ENCODE data around the gene CHTF8. TPM values are rescaled to one million over a fixed set of nuclear protein-coding genes. Genes with fewer than 3 reads are reported as not detected.

CHTF8 gene
- total RNA-seq, 2 donors from 2014 or later = 66.1 to 68.5 TPM

DNA sequence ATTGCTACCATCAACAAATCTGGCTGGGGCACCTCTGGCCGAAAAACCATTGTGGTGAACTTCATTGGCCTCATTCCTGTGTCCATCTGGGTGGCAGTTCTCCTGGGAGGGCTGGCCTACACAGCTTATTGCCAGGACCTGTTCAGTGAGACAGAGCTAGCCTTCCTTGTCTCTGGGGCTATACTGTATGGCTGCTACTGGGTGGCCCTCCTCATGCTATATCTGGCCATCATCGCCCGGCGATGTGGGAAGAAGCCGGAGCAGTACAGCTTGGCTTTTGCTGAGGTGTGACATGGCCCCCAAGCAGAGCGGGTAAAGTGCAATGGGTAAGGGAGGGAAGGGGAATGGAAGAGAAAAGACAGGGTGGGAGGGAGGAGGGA is 17.4 kb downstream of the CHTF8 start:
- H3K36me3 Mint-ChIP-seq (ENCODE audit: low read depth) = peaks cover 5% of the 10 kb centered on the region
- H3K4me3 Mint-ChIP-seq = no peak overlapping the region
- no peaks in the 10 kb centered on the region for H3K27me3 Mint-ChIP-seq
- H3K4me1 Mint-ChIP-seq = peaks cover 10% of the 10 kb centered on the region
- H3K9me3 ChIP-seq (ENCODE audit: control insufficient read depth, low read length, poor library complexity, severe bottlenecking) = no peaks in the 10 kb centered on the region
- ATAC-seq = no peak
- no peak for DNase-seq
- no peak overlapping the region for H3K27ac Mint-ChIP-seq

DNA sequence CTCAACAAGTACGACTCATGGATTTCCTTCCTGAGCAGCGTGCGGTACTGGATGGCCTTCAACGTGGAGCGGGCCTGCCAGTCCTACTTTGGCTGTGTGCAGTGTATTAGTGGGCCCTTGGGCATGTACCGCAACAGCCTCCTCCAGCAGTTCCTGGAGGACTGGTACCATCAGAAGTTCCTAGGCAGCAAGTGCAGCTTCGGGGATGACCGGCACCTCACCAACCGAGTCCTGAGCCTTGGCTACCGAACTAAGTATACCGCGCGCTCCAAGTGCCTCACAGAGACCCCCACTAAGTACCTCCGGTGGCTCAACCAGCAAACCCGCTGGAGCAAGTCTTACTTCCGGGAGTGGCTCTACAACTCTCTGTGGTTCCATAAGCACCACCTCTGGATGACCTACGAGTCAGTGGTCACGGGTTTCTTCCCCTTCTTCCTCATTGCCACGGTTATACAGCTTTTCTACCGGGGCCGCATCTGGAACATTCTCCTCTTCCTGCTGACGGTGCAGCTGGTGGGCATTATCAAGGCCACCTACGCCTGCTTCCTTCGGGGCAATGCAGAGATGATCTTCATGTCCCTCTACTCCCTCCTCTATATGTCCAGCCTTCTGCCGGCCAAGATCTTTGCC is 17.9 kb downstream of the CHTF8 start:
- no peak overlapping the region for H3K4me3 Mint-ChIP-seq
- H3K27ac Mint-ChIP-seq = no peak overlapping the region
- DNase-seq (no peak), ATAC-seq (no peak)
- peaks cover 12% of the 10 kb centered on the region for H3K4me1 Mint-ChIP-seq
- H3K36me3 Mint-ChIP-seq (ENCODE audit: low read depth) = peaks cover 8% of the 10 kb centered on the region
- peaks cover 4% of the 10 kb centered on the region for H3K27me3 Mint-ChIP-seq
- no peaks in the 10 kb centered on the region for H3K9me3 ChIP-seq (ENCODE audit: control insufficient read depth, low read length, poor library complexity, severe bottlenecking)

DNA sequence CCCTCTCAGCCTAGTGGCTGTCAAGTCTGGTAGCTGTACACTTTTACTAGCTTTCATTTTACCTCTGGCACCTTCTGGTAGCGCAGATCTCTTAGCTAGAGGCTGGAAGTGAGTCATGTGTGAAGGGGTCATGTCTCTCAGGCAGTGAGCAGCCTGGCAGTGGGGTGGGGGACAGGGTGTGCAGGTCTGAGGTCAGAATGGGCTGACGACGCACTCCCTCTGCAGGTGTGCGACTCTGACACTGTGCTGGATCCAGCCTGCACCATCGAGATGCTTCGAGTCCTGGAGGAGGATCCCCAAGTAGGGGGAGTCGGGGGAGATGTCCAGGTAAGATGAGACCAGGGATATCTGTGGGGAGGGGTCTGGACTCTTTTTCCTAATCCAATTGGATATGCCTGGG is 19.2 kb downstream of the CHTF8 start:
- no peaks in the 10 kb centered on the region for H3K9me3 ChIP-seq (ENCODE audit: control insufficient read depth, low read length, poor library complexity, severe bottlenecking)
- Mint-ChIP-seq H3K27ac (no peak overlapping the region), H3K36me3 (ENCODE audit: low read depth) (peaks cover 10% of the 10 kb centered on the region), H3K4me3 (no peak overlapping the region), H3K27me3 (peaks cover 15% of the 10 kb centered on the region), H3K4me1 (peaks cover 15% of the 10 kb centered on the region)
- no peak for ATAC-seq
- DNase-seq = no peak

DNA sequence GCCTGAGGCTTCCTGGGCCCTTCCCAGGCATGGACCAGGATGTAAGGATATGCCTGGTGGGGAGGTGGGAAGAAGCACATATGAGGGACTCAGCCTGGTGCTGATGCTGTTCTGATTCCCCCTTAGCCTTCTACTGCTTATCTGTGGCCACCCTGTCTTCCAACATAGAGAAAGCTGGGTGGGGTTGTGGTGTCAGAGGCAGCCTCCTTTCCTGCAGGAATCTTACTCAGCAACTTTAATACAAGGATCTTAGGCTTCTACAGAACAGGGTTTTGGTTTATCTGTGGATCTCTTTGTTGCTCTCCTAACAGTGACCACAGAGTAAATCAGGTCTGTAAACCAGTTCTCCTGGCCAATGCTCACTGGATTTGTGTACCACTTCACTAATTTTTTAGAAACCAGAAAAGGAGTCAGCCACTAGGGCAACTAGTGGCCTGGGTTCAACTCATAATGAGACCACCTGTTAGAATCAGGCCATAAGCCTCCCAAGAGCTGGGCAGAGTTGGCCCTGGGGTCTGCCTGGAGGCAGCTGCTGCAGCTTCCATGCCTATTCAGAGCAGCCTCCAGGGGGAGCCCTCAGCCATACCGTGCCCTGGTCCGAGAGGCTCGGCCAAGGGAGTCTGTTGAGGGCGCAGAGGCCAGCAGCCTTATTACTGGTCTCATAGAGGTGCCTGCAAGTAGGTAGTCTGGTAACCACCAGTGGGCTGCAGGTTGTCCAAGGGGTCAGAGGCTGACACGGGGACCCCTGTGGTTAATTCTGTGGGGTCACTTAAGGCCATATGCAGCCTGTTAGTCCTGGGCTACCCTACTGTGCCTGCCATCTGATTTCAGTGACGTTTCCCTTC is 19.9 kb downstream of the CHTF8 start:
- DNase-seq (peak in 1 of 3 donors; percentile 35), ATAC-seq (peak; percentile 70)
- Mint-ChIP-seq H3K27ac (no peak overlapping the region), H3K4me1 (peaks cover 15% of the 10 kb centered on the region), H3K27me3 (peaks cover 20% of the 10 kb centered on the region), H3K4me3 (no peak overlapping the region), H3K36me3 (ENCODE audit: low read depth) (peaks cover 10% of the 10 kb centered on the region)
- H3K9me3 ChIP-seq (ENCODE audit: control insufficient read depth, low read length, poor library complexity, severe bottlenecking) = no peaks in the 10 kb centered on the region

DNA sequence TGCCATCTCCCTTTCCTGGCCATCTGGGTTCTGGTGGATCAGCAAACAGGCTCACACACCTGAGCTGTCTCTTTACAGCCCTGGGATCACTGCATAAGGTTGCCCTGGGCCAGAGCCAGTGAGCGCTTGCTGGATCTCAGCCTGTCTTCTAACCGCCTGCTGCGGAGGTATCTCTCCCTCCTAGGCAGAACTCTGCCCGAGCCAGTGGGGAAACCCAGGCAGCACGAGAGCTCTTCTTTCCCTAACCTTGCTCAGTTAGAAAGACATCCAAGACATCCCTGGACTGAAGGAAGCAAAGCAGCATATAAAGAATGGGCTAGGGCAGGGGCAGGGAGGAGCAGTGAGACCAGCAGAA is 20.5 kb downstream of the CHTF8 start:
- peaks cover 19% of the 10 kb centered on the region for H3K4me1 Mint-ChIP-seq
- H3K27me3 Mint-ChIP-seq = peaks cover 25% of the 10 kb centered on the region
- H3K4me3 Mint-ChIP-seq = no peak overlapping the region
- H3K27ac Mint-ChIP-seq = no peak overlapping the region
- H3K9me3 ChIP-seq (ENCODE audit: control insufficient read depth, low read length, poor library complexity, severe bottlenecking) = no peaks in the 10 kb centered on the region
- H3K36me3 Mint-ChIP-seq (ENCODE audit: low read depth) = peaks cover 10% of the 10 kb centered on the region
- DNase-seq = no peak
- ATAC-seq = no peak

DNA sequence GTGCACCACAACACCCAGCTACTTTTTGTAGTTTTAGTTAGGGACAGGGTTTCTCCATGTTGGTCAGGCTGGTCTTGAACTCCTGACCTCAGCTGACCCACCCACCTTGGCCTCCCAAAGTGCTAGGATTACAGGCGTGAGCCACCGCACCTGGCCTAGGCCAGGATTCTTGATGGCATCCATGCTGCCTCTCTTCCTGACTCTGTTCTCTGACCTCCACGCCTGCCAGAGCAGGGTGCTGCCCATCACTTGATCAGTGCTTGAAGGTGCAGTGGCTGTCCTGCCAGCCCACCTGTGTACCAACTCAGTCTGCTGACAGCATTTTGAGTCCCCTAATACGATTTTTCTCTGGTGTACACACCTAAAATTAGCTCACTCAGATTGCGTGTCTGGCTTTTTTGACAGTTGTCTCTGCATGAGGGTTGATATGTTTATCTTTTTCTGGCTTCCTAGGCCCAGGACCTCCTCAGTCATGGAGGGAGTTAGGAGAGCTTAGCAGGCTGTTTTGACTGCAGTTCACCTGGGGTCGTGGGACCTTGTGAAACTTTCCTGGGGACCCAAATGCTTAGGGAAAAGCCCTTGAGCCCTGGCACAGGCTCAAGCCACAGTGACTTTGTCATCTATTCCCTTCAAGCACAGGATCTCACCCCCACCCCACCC is 21.0 kb downstream of the CHTF8 start:
- no peak overlapping the region for H3K4me3 Mint-ChIP-seq
- DNase-seq = no peak
- H3K27me3 Mint-ChIP-seq = peaks cover 27% of the 10 kb centered on the region
- peaks cover 21% of the 10 kb centered on the region for H3K4me1 Mint-ChIP-seq
- H3K27ac Mint-ChIP-seq = no peak overlapping the region
- H3K9me3 ChIP-seq (ENCODE audit: control insufficient read depth, low read length, poor library complexity, severe bottlenecking) = no peaks in the 10 kb centered on the region
- peaks cover 10% of the 10 kb centered on the region for H3K36me3 Mint-ChIP-seq (ENCODE audit: low read depth)
- ATAC-seq = no peak

DNA sequence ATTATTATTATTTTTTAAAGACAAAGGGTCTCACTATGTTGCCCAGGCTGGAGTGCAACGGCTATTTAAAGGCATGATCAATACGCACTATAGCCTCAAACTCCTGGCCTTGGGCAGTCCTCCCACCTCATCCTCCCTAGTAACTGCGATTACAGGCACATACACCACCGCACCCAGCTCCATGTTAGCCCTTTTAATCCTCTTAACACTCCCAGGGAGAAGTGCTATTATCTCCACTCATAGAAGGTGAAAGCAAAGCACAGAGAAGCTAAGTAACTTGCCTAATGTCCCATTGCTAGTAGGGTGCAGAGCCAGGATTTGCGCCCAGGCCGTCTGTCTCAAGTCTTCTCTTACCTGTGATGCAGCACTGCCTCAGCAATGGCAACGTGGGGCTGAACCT is 22.0 kb downstream of the CHTF8 start:
- DNase-seq (no peak), ATAC-seq (no peak)
- Mint-ChIP-seq H3K27ac (no peak overlapping the region), H3K27me3 (peaks cover 31% of the 10 kb centered on the region), H3K4me3 (no peak overlapping the region), H3K36me3 (ENCODE audit: low read depth) (peaks cover 10% of the 10 kb centered on the region), H3K4me1 (peaks cover 25% of the 10 kb centered on the region)
- no peaks in the 10 kb centered on the region for H3K9me3 ChIP-seq (ENCODE audit: control insufficient read depth, low read length, poor library complexity, severe bottlenecking)

DNA sequence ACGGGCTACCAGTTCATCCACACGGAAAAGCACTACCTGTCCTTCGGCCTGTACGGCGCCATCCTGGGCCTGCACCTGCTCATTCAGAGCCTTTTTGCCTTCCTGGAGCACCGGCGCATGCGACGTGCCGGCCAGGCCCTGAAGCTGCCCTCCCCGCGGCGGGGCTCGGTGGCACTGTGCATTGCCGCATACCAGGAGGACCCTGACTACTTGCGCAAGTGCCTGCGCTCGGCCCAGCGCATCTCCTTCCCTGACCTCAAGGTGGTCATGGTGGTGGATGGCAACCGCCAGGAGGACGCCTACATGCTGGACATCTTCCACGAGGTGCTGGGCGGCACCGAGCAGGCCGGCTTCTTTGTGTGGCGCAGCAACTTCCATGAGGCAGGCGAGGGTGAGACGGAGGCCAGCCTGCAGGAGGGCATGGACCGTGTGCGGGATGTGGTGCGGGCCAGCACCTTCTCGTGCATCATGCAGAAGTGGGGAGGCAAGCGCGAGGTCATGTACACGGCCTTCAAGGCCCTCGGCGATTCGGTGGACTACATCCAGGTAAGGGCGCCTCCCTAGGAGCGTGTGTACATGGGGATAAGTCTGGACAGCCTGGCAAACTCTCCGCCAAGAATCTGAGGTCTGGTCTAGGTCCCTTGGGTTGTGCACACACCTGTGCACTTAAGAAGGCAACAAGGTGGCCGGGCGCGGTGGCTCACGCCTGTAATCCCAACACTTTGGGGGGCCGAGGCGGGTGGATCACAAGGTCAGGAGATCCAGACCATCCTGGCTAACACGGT is 22.7 kb downstream of the CHTF8 start:
- Mint-ChIP-seq H3K27me3 (peaks cover 36% of the 10 kb centered on the region), H3K27ac (no peak overlapping the region), H3K4me3 (no peak overlapping the region), H3K36me3 (ENCODE audit: low read depth) (peaks cover 6% of the 10 kb centered on the region), H3K4me1 (peaks cover 25% of the 10 kb centered on the region)
- DNase-seq (no peak), ATAC-seq (no peak)
- H3K9me3 ChIP-seq (ENCODE audit: control insufficient read depth, low read length, poor library complexity, severe bottlenecking) = no peaks in the 10 kb centered on the region

DNA sequence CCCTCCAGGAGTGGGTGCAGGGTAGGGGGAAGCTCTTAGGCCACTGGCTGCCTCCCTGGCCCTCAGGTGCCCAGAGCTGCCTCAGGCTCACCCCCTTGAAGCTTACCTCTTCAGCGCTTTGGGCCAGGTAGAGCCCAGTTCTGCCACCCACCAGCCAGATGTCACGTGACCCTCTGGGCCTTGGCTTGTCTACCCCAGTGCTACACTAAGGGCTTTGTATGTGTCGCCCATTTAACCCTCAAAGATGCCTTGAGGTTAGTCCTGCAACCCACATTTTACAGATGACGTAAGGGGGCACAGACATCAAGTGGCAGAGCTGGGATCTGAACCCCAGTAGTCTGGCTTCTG is 23.5 kb downstream of the CHTF8 start:
- H3K27ac Mint-ChIP-seq = no peak overlapping the region
- H3K27me3 Mint-ChIP-seq = peaks cover 39% of the 10 kb centered on the region
- DNase-seq (no peak), ATAC-seq (no peak)
- H3K36me3 Mint-ChIP-seq (ENCODE audit: low read depth) = peaks cover 5% of the 10 kb centered on the region
- no peak overlapping the region for H3K4me3 Mint-ChIP-seq
- H3K4me1 Mint-ChIP-seq = peaks cover 24% of the 10 kb centered on the region
- no peaks in the 10 kb centered on the region for H3K9me3 ChIP-seq (ENCODE audit: control insufficient read depth, low read length, poor library complexity, severe bottlenecking)

DNA sequence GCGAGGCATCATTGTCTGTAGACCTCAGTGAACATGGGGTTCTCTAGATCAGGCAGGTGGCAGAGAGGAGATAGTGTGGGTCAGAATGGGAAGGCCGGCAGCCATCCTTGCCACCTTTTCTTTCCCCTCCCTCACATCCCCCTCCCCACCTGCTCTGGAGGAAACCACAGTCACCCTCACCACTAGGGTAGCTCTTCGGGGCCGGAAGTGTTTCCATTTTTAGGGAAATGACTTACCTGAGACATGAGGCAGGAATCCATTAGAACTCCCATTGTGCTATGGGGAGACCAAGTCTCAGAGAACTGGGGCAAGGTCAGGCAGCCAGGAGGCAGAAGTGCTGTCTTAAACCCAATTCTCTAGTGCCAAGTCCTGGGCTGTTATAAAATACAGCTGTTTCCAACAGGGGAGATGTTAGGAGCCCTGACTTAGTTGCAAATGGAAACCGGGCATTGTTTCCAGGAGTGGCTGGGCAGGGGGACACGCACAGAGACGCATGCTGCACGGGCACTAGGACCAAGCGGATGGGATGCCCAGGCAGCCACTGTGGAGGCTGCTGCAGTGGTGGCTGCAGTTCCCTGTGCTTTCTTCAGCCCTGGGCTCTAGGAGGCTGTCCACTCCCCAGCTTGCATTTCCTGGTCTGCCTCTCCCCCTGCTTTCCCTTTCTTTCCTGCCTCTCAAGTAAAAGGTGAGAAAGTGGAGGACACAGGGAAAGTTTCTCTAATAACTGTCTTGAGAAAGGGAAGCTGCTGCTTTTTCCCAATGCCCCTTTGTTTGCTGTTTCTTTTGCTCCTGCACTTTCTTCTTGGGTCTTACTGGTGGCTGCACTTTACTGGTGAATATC is 24.1 kb downstream of the CHTF8 start:
- Mint-ChIP-seq H3K4me3 (no peak overlapping the region), H3K27me3 (peaks cover 42% of the 10 kb centered on the region), H3K27ac (no peak overlapping the region), H3K36me3 (ENCODE audit: low read depth) (peaks cover 5% of the 10 kb centered on the region), H3K4me1 (peaks cover 24% of the 10 kb centered on the region)
- DNase-seq = no peak
- no peak for ATAC-seq
- no peaks in the 10 kb centered on the region for H3K9me3 ChIP-seq (ENCODE audit: control insufficient read depth, low read length, poor library complexity, severe bottlenecking)

DNA sequence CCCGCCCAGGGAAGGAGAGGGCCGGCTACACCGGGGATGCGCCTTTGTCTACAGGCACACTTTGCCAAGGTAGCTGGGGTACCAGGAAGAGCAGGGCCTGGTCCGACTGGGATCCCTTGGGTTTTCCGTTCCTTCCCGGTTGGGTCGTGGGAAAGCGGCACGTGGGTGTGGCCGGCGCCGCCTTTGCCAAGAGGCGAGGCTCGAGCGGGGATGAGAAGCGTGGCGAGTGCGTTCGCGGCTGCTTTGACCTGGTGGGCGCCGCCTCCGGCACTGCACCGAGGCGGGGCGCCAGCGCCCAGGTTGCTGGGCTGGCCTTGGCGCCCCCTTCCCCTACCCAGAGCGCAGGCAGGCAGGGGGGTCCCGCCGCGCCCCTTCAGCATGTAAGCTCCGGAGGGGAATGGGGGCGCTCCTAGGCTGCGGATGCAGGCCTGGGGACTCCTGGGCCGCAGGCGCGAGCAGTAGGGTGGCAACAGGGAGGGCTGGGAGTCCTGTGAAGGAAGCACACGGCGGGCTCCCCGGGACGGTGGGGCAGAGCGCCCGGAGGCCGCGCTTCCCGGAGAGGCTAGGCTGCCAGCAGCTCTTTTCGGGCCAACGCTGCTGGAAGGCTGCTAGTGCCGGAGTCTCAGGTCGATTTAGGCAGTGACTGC is 24.9 kb downstream of the CHTF8 start:
- Mint-ChIP-seq H3K4me1 (peaks cover 20% of the 10 kb centered on the region), H3K36me3 (ENCODE audit: low read depth) (peaks cover 5% of the 10 kb centered on the region), H3K27ac (no peak overlapping the region), H3K27me3 (peaks cover 51% of the 10 kb centered on the region), H3K4me3 (peak overlapping the region; percentile 83)
- no peaks in the 10 kb centered on the region for H3K9me3 ChIP-seq (ENCODE audit: control insufficient read depth, low read length, poor library complexity, severe bottlenecking)
- DNase-seq = no peak
- ATAC-seq = no peak
